IPS DF 6.9 (cell line): ENCODE data around the gene SMLR1.

ENCODE experiments used
- DNase-seq: peaks from one replicate; pipeline ENCODE4 v3.0.0-alpha.2; 2013; ENCODE audit warnings: low read depth, low spot score
- H3K27ac ChIP-seq: one replicate; pipeline ENCODE4 v1.5.1; 2013; ENCODE audit warnings: low read length, control low read depth
- H3K27me3 ChIP-seq: 2 replicates; pipeline ENCODE4 v1.6.1; 2013; ENCODE audit warnings: mild to moderate bottlenecking, low read length; ENCODE audit not compliant: control insufficient read depth, insufficient read depth
- H3K36me3 ChIP-seq: 2 replicates; pipeline ENCODE4 v1.6.1; 2013; ENCODE audit warnings: low read length; ENCODE audit not compliant: control insufficient read depth, insufficient read depth
- H3K4me1 ChIP-seq: 2 replicates; pipeline ENCODE4 v1.6.1; 2013; ENCODE audit warnings: low read length; ENCODE audit not compliant: control insufficient read depth, insufficient read depth
- H3K4me3 ChIP-seq: 2 replicates; pipeline ENCODE4 v1.5.1; 2013; ENCODE audit warnings: mild to moderate bottlenecking, low read length
- H3K9me3 ChIP-seq: 2 replicates; pipeline ENCODE4 v1.6.1; 2013; ENCODE audit warnings: low read length, inconsistent platforms; ENCODE audit not compliant: control insufficient read depth, insufficient read depth
- WGBS: extraction: QIAGEN DNeasy Blood & Tissue Kit; methylation state at CpG from one replicate; pipeline ENCODE4 v1.1.7; 2013; ENCODE audit warnings: mixed read lengths, missing lambda C conversion rate; ENCODE audit not compliant: insufficient read length, insufficient coverage; 5-methylcytosine and 5-hydroxymethylcytosine counted together

Gene SMLR1

GRCh38 chr6:130827247-130828149, at the start of gene SMLR1:
Gene SMLR1, plus strand, starts transcription at chr6:130827406. Its CDS starts 8 bp downstream, at chr6:130827414.
- WGBS: no CpG with 5 or more reads among the region's 11 CpGs
- H3K27ac ChIP-seq: no peak within 1 kb of the TSS
- H3K4me1 ChIP-seq: peaks cover 1% of the 10 kb centered on the region; the same call in 1 of the 2 replicates
- no peaks in the 10 kb centered on the region for H3K27me3 ChIP-seq
- no peak within 1 kb of the TSS for H3K4me3 ChIP-seq
- no peaks in the 10 kb centered on the region for H3K36me3 ChIP-seq
- H3K9me3 ChIP-seq: no peaks in the 10 kb centered on the region
- DNase-seq: no peak

- H3K4me3 ChIP-seq: no peak overlapping the region
- H3K27ac ChIP-seq: no peak overlapping the region
- no peaks in the 10 kb centered on the region for H3K4me1 ChIP-seq
- DNase-seq: no peak
- H3K27me3 ChIP-seq: no peaks in the 10 kb centered on the region
- no peaks in the 10 kb centered on the region for H3K36me3 ChIP-seq
- H3K9me3 ChIP-seq: no peaks in the 10 kb centered on the region
- WGBS: no CpG with 5 or more reads among the region's 7 CpGs
Measured at GRCh38 chr6:130778946-130779657, 48.1 kb upstream of the SMLR1 start.

GRCh38 chr6:130779658-130780033, 47.6 kb upstream of the SMLR1 start:
- Histone ChIP-seq H3K9me3 (no peaks in the 10 kb centered on the region), H3K36me3 (no peaks in the 10 kb centered on the region), H3K27ac (no peak overlapping the region), H3K4me3 (no peak overlapping the region), H3K4me1 (no peaks in the 10 kb centered on the region), H3K27me3 (no peaks in the 10 kb centered on the region)
- whole genome bisulfite sequencing: no CpG with 5 or more reads among the region's 4 CpGs
- no peak for DNase-seq

- Histone ChIP-seq H3K4me1 (no peaks in the 10 kb centered on the region), H3K27ac (no peak overlapping the region), H3K4me3 (no peak overlapping the region), H3K36me3 (no peaks in the 10 kb centered on the region), H3K27me3 (no peaks in the 10 kb centered on the region), H3K9me3 (no peaks in the 10 kb centered on the region)
- no CpG with 5 or more reads among the region's 1 CpG for WGBS
- no peak for DNase-seq
Measured at GRCh38 chr6:130780122-130780521, 47.1 kb upstream of the SMLR1 start.

DNA sequence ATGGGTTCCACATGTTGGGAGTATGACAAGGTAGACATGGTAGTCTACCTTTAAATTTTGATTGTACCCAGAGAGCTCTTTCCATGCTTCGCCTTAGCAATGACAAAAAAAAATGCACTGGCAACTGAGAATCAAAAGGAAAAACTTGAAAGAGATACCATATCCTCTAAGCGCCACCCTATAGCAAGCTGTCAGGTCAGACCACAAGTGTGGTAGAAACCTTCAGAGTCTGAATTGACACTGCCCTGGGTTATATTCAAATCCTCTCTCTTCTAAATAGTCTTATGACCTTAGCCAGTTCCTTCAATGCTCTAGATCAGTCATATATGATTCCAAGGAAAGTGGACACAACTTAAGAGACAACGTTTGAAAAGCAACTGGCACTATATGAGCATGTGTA, 45.6 kb upstream of the SMLR1 start:
- WGBS: no CpG with 5 or more reads among the region's 3 CpGs
- Histone ChIP-seq H3K27me3 (no peaks in the 10 kb centered on the region), H3K36me3 (no peaks in the 10 kb centered on the region), H3K4me3 (no peak overlapping the region), H3K9me3 (no peaks in the 10 kb centered on the region), H3K4me1 (no peaks in the 10 kb centered on the region), H3K27ac (no peak overlapping the region)
- no peak for DNase-seq

GRCh38 chr6:130783416-130784107, 43.6 kb upstream of the SMLR1 start:
- Histone ChIP-seq H3K36me3 (no peaks in the 10 kb centered on the region), H3K4me1 (no peaks in the 10 kb centered on the region), H3K27me3 (no peaks in the 10 kb centered on the region), H3K27ac (no peak overlapping the region), H3K4me3 (no peak overlapping the region), H3K9me3 (no peaks in the 10 kb centered on the region)
- no CpG with 5 or more reads among the region's 2 CpGs for WGBS
- no peak for DNase-seq

DNA sequence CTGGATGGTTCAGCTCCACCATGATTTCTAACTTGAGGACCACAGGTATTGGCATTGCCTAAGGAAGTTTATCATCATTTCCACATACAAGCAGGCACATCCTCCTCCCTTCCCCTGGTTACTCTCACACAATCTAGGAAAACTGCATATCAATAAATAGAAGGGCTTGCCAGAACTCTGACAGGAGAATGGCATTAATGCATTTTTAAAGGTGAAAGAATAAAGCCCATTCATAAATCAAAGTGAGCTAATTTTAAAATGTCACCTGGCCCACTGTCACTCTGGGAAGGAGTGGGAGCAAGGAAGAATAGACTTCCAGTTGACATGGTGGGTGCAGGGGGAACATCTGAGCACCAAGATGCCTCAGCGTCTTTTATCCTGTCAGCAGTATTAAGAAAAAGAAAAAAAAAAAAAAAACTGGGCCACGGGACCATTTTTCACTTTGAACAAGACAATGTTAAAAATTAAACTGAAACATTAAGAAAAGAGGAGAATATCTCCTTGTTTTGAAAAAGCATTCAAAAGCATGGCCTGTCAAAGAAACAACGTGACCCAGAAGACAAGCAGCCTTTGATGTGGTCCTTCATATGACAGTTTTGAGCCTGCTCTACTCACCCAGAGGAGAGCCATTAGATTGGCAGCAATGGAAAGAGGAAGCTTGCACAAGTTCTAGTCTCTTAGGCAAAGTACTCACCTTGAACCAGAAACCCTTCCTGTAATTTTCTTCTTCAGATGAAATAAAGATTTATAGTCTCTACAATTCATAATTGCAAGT, 39.3 kb upstream of the SMLR1 start:
- no CpG with 5 or more reads among the region's 3 CpGs for WGBS
- H3K27ac ChIP-seq: no peak overlapping the region
- no peaks in the 10 kb centered on the region for H3K36me3 ChIP-seq
- no peak overlapping the region for H3K4me3 ChIP-seq
- DNase-seq: no peak
- H3K27me3 ChIP-seq: no peaks in the 10 kb centered on the region
- H3K9me3 ChIP-seq: no peaks in the 10 kb centered on the region
- H3K4me1 ChIP-seq: no peaks in the 10 kb centered on the region

DNA sequence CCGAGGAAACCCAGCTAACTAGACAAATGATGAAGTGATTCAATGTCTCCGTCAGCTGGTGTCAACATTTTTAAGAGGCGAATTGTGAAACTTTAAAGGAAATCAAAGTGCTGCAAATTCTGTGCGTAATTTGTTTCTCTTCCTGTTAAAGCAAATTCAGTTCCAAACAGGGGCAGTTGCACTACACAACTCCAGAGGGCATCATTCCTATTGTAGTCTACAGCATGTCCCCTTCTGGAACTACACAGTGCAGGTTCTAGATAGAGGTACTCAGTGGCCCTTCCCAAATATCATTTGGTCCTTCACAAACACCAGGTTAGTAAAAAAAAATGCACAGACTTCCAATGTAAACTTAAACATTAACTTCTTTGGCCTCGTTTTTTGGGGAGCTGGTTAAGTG, 38.3 kb upstream of the SMLR1 start:
- Histone ChIP-seq H3K27me3 (no peaks in the 10 kb centered on the region), H3K9me3 (no peaks in the 10 kb centered on the region), H3K36me3 (no peaks in the 10 kb centered on the region), H3K4me3 (no peak overlapping the region), H3K4me1 (no peaks in the 10 kb centered on the region), H3K27ac (no peak overlapping the region)
- WGBS: no CpG with 5 or more reads among the region's 5 CpGs
- no peak for DNase-seq

DNA sequence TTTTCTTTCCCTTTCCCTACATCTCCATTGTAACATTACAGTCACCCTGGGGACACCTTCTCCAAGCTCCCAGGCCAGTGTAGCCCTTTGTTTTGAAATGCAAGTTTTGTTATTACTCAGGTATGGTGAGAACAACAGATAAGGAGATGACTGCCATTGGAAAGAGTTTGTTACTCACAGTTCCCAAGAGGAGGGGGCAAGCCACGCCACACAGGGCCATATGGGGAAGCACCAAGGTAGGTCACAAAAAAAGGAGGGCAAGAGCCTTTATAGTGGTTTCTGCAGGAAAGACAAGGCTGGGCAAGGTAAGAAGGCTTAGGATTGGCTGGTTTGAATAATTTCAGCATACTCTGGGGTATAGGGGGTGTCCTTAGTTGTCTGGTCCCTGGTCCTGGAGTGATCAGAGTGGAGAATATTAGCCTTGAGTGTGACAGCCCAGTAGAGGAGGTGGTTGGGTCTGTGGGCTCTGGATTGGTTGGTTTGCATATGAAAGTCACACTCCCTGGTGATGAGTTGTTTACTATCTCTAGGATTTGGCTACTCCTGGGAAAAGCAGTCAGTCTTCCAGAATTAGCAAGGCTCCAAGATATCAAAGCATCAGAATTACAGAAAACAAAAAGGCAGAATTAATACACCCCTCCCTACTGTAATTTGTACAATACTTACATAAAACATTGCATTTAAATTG, 33.1 kb upstream of the SMLR1 start:
- Histone ChIP-seq H3K4me3 (no peak overlapping the region), H3K27ac (no peak overlapping the region), H3K4me1 (0 out of 2 replicates have a peak, but pooled peaks cover 1% of the 10 kb centered on the region), H3K36me3 (no peaks in the 10 kb centered on the region), H3K9me3 (no peaks in the 10 kb centered on the region), H3K27me3 (no peaks in the 10 kb centered on the region)
- WGBS: no CpG with 5 or more reads among the region's 1 CpG
- DNase-seq: no peak
